Activated CD4-positive, alpha-beta T cell treated with anti-CD3 and anti-CD28 coated beads, Interleukin-2, amount 50 U/mL, for 24 hours (primary cell): ENCODE data around the gene RMND1.
A peak's percentile ranks its signal among the peaks of the same experiment; 100 is the strongest.

ENCODE experiments used
- DNase-seq, 2 donors: peaks; one replicate each; pipeline ENCODE4 v3.0.0-alpha.2; 2020; ENCODE audit warnings: low read depth in 1 of 2, low spot score in 1 of 2

Gene RMND1

GRCh38 chr6:151417477-151417876, 34.4 kb downstream of the RMND1 start:
- no peak for DNase-seq

DNA sequence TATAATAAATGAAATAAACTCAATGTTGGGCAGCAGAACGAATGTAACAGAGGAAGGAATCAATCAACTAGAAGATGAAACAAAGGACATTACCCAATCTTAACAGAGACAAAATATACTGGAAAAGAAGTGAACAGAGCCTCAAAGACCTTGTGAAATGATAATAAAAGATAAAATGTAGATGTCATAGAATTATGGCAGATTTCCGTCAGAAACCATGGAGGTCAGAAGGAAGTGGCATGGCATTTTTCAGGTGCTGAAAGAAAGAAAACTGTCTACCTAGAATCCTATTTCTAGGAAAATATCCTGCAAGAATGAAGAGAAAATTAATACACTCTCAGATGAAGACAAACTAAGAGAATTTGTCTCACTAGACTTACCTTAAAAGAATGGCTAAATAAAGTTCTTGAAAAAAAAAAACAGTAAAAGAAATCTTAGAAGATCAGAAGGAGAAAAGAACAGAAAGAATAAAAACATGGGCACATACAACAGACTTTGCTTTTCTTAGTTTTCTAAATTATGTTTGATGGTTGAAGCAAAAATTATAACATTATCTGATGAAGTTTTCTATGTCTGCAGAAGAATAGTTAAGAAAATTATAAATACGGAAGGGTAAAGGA, 37.2 kb downstream of the RMND1 start:
- DNase-seq = no peak

DNA sequence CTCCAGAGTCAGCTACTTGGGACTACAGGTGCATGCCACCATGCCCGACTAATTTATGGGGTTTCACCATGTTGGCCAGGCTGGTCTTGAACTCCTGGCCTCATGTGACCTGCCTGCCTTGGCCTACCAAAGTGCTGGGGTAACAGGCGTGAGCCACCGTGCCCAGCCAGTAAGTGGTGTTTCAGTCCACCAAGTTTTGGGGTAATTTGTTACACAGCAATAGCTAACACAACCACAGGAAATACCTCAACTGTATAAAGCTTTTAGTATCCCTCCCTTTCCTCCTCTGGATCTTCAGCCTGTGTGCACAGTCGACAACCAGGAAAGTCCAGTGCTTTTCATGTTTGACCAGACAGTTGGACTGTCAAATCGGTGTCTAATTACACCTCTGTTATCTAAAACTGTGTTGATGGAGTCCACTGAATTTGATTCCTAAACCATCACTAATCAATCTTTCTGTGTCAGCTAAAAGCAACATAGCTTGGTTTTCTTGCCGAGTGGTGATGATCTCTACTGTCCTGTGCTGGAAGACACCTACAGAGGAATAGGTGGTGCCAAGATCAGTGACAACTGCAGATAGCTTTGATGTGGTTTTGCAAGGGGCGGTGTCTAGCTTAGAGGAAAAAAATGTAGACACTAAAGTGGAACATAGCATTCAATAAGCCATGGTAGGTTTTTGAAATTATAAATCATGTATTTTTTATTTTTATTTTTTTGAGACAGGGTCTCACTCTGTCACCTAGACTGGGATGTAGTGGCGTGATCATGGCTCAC, 38.4 kb downstream of the RMND1 start:
- peak in 1 of 2 donors; percentile 49 for DNase-seq

GRCh38 chr6:151412909-151413308, 39.0 kb downstream of the RMND1 start:
- DNase-seq = no peak

DNA sequence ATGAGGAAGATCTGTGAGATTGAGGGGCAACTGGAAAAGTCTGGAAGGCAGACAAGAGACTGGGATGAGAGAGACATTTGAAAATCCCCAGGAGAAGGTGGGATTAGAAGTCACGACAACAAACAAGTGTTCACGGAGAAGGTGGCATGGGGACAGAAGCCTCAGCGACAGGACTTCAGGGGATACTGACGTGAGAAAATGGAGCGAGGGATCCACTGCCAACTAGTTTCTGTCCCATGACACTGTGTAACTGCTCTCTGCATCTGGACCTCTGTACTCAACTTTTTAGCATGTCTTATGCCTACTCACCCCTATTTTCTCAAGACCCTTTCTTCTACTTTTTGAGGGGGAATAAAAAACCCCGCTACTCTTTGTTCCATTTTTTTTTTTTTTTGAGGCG, 42.2 kb downstream of the RMND1 start:
- no peak for DNase-seq

GRCh38 chr6:151409260-151409659, 42.7 kb downstream of the RMND1 start:
- DNase-seq = no peak

DNA sequence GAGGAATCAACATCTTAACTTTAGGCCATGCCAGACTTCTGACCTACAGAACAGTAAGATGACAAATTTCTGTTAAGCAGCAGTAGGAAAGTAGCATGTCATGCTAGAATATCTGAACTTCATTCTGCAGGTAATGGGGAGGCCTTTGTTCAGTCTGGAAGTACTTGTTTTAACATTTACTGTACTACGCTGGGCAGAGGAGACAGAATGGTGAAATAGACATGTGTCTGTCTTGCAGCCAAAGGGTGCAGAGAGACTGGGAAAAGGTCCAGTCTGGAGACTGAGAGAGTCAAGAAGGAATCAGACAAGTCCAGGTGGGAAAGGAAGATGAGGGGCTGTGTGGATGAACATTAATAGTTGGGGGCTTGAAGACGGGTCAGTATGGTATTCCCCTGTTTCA, 43.1 kb downstream of the RMND1 start:
- DNase-seq = no peak

- no peak for DNase-seq
Observed at GRCh38 chr6:151403919-151404308, 48.0 kb downstream of the RMND1 start.

GRCh38 chr6:151402228-151402627, 49.7 kb downstream of the RMND1 start:
- no peak for DNase-seq

DNA sequence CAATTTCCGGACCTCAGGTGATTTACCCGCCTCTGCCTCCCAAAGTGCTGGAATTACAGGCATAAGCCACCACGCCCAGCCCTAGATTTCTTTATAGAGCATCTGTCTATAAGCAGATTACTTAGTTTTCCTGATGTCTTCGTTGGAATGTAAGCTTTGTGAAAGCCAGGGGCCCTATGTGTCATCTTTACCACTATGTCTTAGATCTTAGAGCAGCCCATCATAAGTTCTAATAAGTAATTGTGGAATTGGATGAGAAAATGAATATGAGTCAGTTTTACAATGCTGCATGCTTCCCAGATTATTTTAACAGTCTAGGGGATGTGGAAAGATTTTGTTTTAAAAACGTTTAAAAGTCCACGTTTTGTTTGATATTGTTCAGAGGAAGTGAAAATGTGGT, 51.5 kb downstream of the RMND1 start:
- no peak for DNase-seq

DNA sequence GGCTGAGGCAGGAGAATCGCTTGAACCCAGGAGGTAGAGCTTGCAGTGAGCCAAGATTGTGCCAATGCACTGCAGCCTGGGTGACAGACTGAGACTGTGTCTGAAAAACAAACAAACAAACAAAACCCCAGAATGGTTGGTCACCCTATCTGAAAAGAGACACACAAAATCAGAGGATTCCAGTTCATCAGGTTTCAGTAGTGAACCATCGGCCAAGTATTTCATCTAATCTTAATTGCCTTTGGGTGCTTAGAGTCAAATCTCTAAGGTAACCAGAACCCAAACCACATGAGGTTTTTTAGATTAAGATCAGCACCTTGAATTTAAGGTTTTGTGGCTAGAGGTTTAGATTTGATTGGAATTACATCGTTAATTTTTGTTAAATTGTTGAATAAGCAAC, 52.2 kb downstream of the RMND1 start:
- DNase-seq = no peak

DNA sequence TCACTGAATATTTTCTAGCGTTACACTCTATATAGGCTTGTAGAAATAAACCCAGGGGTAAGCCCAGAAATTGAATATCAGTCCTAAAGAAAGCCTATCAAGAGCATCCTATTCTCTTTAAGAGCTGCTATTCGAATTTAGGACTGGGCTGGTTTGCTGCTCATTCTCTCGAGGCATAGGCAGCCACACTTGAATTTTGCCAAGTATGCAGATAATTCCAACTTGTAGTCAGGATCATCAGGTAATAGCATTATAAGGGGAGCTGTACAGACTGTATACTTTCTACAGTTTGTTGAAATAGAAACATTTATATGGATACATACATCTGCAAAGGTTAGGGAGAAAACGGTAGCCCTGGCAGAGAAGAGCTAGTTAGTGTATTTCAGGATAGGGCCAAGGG, 58.5 kb downstream of the RMND1 start:
- no peak for DNase-seq

DNA sequence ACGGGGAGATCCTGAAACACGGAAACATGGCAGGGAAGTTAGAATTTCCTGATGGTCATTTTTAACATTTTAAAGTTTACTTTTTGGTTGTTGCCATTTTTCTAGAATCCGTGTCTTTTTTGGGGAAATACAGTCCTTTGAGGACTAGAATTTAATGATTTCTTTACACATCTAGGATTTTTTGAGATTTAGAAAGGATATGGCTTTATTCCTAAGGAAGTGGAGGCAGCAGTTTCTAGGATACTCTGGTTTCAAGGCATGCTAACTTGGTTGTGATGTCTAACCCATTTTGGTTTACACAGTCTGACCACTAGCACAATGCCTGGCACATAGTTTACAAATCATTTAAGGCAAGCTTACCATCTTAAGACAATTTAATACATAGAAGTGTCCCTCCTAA, 59.5 kb downstream of the RMND1 start:
- DNase-seq = no peak

- DNase-seq = peak; percentile 35 to 53
Observed at GRCh38 chr6:151391471-151392413, 60.2 kb downstream of the RMND1 start, which contains the start of gene ZBTB2. TSS of gene ZBTB2 (minus strand) at chr6:151391559. CDS start at chr6:151373637, 17,922 bp downstream.

GRCh38 chr6:151390851-151391470, 61.0 kb downstream of the RMND1 start:
- peak; percentile 68 to 75 for DNase-seq

DNA sequence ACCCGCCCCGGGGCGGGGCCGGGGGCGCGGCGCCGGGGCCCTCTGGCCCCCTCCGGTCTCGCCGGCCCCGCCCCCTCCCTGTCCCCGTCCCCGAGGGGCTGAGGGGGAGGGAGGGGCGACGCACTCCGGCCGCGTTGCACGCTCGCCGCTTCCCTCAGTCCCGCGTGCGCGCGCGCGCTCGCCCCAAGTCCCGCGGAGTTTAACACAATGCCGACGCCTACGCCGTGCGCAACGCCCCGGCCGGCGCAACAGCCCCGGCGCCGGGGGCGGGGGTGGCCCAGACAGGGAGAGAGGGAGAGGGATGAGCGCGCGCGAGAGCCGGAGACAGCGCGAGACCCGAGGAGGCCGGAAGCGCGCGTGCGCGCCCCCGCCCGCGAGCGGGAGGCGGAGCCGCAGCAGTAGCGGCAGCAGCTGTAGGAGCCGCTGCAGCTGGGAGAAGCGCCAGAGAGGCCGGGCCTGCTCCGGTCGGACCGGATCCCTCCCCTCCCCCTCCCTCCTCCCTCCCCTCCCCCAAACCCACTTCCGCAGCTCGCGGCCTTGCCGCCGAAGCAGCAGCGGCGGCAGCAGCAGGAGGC, 61.6 kb downstream of the RMND1 start:
- DNase-seq = peak; percentile 95

- DNase-seq = peak in 1 of 2 donors; percentile 36
Observed at GRCh38 chr6:151389618-151390275, 62.2 kb downstream of the RMND1 start.

- DNase-seq = no peak
Observed at GRCh38 chr6:151388997-151389617, 62.8 kb downstream of the RMND1 start.

- DNase-seq = no peak
Observed at GRCh38 chr6:151388236-151388635, 63.7 kb downstream of the RMND1 start.
